Fibroblast of the aortic adventitia (primary cell): Measurements from ENCODE around the gene CHMP3. TPM values are rescaled to one million over a fixed set of nuclear protein-coding genes. Genes with fewer than 3 reads are reported as not detected.

Experiments used
- DNase-seq: peaks from one replicate; pipeline ENCODE4 v3.0.0-alpha.2; 2010; ENCODE audit warnings: low read depth
- H3K4me3 ChIP-seq: 2 replicates; pipeline ENCODE4 v1.5.1; 2011; ENCODE audit warnings: low read depth, mild to moderate bottlenecking, control low read depth, low read length, moderate library complexity
- total RNA-seq: library from RNA; depleted of rRNA; stranded (reverse); fragments of >200 nt; gene quantifications from 2 replicates; pipeline ENCODE4 v1.2.3, GENCODE V29; 2012; ENCODE audit warnings: low replicate concordance
- TF ChIP-seq, protein P1 (sequence below): IDR thresholded peaks from 2 replicates; pipeline ENCODE4 v1.5.1; 2011; ENCODE audit warnings: mild to moderate bottlenecking, low read length, control low read depth, inconsistent platforms; ENCODE audit not compliant: insufficient read depth

The CHMP3 gene
- total RNA-seq, 1 donor: 87.5 TPM

DNA sequence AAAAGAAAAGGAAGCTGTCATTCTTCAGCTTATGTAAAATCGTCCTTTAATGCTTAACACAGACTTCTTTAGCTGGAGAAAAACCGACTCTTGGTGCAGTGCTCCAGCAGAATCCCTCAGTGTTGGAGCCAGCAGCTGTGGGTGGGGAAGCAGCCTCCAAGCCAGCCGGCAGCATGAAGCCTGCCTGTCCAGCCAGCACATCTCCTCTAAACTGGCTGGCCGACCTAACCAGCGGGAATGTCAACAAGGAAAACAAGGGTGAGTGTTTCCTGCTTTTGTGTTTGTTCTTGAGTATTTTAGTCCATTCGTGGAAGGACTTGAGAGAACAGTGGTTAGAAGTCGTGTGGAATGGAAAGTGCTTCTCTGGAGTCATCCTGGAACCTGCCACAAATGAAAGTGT lies 83.1 kb downstream of the CHMP3 start:
- no peak overlapping the region for H3K4me3 ChIP-seq
- no peak for DNase-seq
- TF ChIP-seq, protein P1, sequence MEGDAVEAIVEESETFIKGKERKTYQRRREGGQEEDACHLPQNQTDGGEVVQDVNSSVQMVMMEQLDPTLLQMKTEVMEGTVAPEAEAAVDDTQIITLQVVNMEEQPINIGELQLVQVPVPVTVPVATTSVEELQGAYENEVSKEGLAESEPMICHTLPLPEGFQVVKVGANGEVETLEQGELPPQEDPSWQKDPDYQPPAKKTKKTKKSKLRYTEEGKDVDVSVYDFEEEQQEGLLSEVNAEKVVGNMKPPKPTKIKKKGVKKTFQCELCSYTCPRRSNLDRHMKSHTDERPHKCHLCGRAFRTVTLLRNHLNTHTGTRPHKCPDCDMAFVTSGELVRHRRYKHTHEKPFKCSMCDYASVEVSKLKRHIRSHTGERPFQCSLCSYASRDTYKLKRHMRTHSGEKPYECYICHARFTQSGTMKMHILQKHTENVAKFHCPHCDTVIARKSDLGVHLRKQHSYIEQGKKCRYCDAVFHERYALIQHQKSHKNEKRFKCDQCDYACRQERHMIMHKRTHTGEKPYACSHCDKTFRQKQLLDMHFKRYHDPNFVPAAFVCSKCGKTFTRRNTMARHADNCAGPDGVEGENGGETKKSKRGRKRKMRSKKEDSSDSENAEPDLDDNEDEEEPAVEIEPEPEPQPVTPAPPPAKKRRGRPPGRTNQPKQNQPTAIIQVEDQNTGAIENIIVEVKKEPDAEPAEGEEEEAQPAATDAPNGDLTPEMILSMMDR: no peak

DNA sequence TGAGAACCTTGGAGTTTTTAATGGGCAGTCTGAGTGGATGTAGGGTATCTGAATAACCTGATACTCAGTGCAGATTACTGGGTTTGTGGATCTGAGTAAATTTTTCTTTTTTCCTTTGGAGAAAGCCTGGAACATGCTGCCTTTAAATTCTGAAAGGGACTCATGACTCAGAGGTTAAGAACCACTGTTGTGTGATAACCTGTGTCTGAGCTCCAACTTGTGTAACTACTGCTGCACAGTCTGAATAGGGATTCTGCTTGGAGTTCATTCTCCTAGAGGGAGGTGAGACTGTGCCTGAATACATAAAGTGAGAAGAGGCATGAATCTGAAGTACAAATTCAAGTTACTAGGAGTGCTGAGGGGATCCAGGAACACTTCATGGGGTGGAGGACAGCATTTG lies 85.9 kb downstream of the CHMP3 start:
- TF ChIP-seq, protein P1: no peak
- DNase-seq: peak; percentile 74
- no peak overlapping the region for H3K4me3 ChIP-seq

DNA sequence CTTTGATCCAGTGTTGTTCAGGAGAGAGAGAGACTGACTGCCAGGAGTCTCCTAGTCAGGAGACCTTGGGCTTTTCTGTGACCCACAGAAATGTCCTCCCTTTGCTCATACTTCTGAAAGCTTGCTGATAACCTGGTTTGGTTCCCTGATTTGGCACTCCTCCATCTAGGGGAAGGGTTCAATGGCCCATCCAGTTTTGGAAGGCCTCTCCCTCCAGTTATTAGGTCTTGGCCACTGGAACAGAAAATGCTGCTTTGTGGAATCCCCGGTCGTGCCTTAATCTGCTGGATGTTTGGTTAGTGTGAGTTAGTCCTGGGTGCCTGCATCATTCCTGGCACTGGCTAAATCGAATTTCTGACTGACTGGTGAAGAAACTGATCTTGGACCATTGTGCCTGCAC lies 86.3 kb downstream of the CHMP3 start:
- DNase-seq: peak; percentile 60
- TF ChIP-seq, protein P1: no peak

DNA sequence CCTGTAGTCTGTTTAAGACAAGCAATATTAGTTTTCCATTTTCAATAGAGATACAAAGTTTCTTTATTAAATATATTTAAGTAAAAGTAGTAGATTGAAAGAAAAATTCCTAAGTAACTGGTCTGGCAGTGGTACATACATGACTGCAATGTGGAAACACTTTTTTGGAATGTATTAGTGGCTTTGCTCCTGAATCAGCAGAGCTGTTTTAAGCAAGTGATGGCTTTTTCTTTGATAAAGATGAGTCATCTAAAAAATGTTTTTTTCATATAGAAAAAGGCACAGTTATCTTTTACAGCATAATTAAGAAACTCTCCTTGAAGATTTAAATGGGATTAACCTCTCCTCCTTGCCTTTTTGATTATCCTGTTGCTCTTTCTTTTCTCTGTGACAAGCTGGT lies 87.2 kb downstream of the CHMP3 start:
- TF ChIP-seq, protein P1: no peak
- DNase-seq: peak; percentile 84
- no peak overlapping the region for H3K4me3 ChIP-seq

More for the DNA sequence above, 86.3 kb downstream of the CHMP3 start:
- no peak overlapping the region for H3K4me3 ChIP-seq

DNA sequence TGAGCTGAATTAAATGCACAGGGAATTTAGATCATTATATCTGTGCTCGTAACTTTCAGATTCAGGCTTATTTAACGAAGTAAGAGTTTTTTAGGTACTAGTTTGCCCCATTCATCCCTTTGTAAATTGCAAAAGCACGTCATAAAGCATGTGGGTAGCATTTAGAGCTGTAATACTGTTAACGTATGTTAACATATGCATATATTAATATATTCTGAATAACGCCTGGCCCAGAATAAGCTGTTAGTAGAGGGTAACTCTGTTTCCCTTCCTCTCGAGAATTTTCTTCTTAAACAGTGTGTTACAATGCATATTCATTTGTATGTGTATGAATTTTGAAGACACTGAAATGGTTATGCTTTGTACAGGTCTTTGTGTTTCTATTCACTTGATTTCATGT lies 91.6 kb downstream of the CHMP3 start:
- DNase-seq: no peak
- TF ChIP-seq, protein P1: no peak

DNA sequence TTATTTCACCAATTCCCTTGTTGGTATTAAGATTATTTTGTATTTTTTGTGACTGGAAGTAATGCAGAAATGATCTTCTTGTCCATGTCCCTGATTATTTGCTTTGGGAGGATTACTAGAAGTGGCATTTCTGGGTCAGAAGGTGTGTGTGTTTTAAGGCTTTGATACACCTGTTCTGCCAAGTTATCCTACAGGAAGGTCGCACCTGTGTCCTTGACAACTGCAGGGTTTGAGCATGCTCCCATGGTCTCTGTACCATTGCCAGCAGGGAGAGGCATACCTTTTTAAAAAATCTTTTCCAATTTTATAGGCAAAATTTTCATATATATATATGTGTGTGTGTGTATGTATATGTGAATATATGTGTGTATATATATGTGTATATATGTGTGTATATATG lies 92.4 kb downstream of the CHMP3 start:
- TF ChIP-seq, protein P1: no peak
- no peak for DNase-seq
- H3K4me3 ChIP-seq: no peak overlapping the region

More for the DNA sequence above, 91.6 kb downstream of the CHMP3 start:
- H3K4me3 ChIP-seq: no peak overlapping the region

DNA sequence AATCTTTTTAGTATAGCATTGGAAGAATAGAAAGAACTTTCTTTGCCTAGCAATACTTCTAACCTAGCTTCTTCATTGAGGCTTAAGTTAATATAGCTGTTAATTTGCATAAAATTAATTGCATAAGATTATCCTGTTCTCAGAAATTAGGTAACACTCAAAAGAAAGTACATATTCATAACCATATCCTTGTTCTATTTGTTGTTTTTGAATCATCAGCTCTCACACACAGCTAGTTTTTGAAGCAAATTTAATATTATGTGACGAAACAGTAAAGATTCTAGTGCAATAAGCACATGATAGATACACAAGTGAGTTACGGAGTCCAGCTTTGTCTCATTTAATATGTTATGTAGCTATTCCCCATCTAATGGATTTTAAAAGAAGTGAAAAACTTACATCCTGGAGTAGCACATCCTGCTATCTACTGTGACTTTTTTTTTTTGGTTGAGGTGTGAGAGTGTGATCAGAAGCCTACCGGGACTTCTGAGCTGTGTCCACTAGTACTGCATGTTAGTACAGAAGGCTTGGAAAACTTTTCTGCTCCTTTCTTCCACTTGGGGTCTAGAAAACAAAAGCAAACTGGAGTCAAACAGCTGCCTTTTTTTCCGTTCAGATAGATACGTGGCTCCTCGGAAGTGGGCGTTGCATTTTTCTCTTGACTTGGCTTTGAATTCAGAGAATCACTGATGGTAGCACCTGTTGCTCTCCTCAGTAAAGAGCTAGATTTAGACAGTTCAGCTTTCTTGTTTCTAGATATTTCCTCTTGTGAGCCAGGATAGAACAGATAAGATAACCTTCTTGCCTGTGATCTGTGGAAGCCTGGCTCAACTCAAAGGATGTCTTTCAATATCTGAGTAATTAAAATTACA lies 94.8 kb downstream of the CHMP3 start:
- TF ChIP-seq, protein P1: no peak
- DNase-seq: no peak
- no peak overlapping the region for H3K4me3 ChIP-seq
